IPS-11a (cell line): Measurements from ENCODE around the gene TM2D3.

Experiments used
- H3K4me3 ChIP-seq: one replicate; pipeline ENCODE4 v1.5.1; 2013; ENCODE audit warnings: low read depth, low read length, control low read depth

Gene TM2D3

DNA sequence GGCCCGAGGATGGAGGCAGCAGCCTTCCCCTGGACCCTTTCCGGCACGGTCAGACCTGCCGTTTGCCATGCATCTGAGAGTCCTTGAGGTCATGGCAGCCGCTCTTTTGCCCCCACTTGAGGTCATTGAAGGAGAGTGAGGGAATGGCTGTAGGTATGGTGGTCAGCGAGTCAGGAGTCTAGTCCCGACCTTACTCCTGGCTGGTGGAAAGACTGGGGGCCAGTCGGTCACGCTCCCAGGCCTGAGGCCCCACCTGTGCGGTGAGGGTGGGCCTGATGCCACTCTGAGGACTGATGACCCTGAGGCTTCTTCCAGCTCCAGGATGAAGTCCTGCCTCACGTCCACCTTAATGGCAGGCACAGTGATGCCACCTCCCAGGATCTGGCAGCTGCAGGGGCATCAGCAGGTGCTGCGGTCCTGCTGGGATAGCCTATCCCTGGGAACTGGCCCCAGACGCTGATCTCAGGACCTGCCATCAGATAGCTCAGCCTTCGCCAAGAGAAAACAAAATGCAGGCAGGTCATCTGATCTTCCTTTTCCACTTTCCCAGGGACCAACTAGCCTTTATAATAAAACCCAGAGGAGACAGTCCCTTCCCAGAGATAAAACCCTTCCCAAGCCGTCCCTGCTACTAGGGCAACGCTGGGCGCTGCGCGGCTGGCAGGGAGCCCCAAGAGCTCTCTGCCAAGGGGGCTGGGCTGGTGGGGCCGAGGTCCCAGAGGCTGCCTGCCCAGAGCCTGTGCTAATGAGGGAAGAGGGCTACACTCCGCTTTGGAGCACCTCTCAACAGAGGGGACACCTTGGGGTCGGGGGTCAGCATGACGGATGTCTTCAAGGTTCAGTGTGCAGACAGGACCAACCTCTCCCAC, 42.2 kb downstream of the TM2D3 start:
- no peak overlapping the region for H3K4me3 ChIP-seq

DNA sequence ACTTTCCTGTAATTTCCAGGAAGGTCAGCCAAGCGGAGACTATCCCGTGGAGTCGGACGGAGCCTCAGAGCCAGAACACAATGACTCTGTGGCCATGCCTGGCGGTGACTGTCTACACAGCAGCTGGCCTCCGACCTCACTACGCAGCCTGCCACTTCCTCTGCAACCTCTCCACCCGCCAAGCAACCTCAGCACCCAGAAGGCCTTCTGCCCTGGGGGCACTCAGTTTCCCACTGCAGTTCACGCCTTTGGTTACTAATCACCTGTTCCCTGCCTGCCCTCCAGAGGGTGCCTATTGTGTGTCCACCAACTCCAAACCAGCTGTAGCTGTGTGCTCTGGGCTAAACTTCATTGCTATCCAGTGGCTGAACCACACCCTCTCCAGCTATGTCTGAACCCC, 44.0 kb downstream of the TM2D3 start:
- no peak overlapping the region for H3K4me3 ChIP-seq

DNA sequence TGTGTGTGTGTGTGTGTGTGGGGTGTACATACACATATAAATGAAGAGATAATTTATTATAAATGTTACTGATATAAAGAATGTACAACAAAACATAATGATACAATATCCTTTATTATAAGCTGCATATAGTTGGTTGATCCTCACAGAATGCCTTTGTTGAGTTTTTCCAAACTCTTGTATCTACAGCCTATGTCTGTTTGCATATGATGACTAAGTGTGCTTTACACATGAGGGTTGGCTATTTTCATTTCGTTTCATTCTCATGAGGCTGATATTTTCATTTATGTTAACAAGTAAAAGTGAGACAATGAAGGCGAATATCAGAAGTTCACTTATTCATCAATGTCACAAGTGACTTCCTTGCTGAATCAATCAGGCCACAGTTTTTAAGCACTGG, 45.1 kb downstream of the TM2D3 start:
- H3K4me3 ChIP-seq = no peak overlapping the region

DNA sequence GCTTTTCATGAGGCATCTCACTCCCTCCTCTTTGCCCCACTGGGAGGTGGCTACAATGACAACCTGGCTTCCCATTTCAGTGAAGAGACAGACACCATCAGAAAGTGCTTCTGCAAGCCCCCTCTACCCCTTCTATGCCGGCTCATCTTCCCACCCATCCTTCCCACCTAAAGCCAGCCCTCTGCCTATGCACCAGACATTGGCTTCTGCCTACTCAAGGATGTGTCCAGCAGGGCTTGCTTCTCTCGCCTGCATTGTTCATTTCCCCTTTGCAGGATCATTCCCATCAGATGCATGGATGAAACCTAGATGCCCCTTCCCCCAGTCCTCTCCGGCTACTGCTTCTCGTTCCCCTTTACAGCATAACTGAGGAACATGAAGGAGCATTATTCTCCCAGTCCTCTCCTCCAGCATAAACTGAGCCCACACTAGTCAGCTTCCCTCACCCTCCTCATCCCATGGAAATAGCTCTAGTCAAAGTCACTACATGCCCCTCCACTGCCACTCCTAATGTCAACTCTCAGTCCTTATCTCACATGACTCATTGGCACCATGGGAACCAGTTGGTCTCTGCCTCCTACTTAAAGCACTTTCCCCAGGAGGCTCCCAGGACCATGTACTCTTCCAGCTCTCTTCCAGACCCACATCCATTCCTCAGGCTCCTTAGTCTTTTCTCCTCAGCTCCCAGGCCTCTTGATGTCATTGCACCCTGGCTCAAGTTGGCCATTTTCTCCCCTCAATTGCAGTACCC, 47.9 kb downstream of the TM2D3 start:
- no peak overlapping the region for H3K4me3 ChIP-seq

DNA sequence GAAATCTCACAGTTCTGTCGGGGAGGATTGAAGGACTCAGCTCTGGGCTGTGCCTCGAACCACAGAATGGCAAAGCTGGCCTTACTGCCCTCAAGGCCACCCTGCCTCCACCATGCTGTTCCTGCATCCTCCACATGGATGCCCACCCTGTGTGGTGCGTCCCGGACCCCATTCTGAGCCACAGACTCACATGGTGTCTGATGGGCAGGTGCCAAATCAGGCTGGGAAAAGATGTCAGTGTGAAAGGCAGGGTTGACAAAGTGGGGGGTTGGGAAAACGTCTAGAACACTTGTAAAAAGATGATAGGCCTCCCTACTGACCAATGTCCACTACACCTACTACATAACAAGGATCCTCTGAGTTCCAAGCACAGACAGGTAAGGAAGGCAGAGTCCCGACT, 49.4 kb downstream of the TM2D3 start:
- no peak overlapping the region for H3K4me3 ChIP-seq

DNA sequence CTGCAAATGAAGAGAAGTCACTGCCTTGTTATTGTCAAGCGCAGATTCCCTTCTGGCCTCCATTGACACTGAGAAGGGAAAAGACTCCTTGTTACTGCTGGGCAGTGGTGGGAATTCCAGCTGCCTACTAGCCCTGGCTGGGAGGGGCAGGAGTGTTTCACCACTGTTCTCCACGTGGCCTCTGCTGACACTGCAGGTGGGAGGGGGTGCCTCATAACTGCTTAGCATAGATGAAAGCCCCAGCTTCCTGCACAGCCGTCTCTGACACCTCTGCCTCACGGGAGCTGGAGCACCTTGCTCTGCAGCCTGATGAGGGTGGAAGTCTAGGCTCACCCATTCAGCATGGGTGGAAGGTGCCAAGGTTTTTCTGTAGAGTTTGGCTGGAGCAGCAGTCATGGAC, 52.1 kb downstream of the TM2D3 start:
- no peak overlapping the region for H3K4me3 ChIP-seq

DNA sequence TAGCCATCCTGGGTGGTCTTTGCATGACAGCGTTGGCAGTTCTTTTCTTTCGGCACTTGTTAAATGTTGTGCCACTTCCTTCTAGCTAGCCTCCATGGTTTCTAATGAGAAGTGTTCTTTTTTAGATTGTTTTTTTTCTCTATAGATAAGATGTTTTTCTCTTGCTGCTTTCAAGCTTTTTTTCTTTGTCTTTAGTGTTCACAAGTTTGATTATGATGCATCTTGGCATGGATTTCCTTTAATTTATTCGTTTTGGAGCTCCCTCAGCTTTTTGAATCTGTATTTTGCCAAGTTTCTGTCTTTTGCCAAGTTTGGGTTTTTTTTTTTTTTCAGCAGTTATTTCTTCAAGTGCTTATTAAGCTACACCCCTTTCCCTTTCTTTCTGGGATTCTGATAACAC, 53.1 kb downstream of the TM2D3 start:
- H3K4me3 ChIP-seq = no peak overlapping the region

DNA sequence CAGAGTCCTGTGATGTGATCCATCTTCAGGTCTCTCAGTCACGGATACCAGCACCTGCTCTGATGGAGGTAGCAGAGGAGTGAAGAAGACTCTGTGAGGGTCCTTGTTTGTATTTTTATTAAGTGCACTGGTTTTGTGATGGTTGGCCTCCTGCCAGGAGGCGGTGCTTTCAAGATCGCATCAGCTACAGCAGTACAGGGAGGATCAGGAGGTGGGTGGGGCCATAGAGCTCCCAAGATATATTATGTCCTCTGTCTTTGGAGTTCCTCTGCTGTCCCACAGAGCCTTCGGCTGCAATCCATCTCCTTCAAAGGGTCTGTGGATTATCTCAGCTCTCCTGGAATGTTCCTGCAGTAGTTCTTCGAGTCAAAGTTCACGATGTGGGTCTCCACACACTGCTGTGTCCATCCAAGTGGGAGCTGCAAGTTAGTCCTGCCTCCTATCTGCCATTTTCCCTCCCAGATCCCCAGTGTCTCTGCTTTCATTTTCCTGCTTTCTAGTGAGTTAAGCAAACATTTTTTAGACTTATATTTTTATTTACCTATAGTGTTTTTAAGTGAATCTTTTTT, 54.7 kb downstream of the TM2D3 start:
- no peak overlapping the region for H3K4me3 ChIP-seq

DNA sequence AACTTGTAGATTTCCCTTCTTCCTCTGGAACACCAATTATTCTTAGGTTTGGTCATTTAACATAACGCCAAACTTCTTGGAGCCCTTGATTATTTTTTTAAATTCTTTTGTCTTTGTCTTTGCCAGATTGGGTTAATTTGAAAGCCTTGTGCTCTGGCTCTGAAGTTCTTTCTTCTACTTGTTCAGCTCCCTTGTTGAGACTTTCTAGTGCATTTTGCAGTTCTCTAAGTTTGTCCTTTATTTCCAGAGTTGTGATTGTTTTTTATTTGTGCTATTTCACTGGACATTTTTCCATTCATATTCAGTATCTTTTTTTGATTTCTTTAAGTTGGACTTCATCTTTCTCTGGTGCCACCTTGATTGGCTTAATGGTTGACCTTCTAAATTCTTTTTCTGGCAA, 55.5 kb downstream of the TM2D3 start:
- no peak overlapping the region for H3K4me3 ChIP-seq
